DMS153 (cell line): Measurements from ENCODE around the gene ACACB.

Experiments
- DNase-seq: peaks from one replicate; lab custom pipeline; 2025; lab: John Stamatoyannopoulos, UW

Gene ACACB

DNA sequence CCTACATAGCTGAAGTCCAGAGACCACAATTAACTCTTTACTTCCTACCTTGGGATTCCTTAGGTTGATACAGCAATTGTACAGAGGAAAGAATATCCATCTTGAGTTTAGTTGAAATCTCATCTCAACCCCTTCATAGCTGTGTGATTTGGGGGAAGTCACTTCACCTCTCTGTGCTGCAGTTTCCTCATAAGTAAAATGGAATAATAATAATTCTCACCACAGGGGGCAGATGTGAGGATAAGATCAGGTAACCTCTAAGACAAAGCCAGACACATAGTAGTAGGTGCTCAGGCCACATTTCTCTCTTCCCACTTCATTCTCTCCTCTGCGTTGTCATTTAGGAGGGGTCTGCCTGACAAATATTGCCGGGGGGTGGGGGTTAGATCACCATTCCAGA lies 186.0 kb downstream of the ACACB start:
- DNase-seq, result no peak

DNA sequence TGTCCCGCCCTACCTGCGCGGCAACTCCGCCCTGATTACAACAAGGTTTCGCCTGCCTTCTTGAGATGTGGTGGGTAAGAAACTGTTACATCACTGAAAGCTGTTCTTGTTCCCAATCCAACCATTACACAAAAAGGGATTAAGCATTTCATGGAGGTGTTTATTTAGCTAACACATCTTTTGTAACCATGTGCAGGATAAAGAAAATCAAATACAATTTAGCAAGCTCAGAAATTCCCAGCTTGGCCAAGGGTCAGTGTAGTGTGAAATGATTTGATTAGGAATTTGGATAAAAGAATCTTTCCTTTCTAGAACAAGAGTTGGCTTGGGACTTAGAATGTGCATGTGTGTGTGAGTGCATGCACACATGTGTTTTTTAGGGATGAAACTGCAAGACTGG lies 186.4 kb downstream of the ACACB start:
- no peak for DNase-seq

DNA sequence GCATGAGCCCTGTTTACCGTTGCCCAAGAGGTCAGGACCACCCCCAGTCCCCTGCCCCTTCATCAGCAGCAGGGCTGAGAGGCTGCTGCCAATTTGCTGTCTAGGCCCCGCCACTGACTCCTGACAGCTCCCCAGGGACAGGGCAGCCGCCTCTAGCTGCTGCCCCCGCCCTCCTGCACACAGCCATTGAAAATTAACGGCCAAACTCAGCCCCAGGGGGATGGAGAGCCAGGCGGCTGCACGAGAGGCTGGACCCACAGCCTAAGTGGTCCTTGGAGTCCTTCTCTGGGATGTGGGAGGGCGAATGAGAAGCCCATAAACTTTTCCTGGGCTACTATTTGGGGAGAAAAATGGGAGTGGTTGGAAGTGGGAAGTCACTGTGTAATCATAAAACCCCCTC lies 188.1 kb downstream of the ACACB start:
- peak; percentile 59 for DNase-seq

DNA sequence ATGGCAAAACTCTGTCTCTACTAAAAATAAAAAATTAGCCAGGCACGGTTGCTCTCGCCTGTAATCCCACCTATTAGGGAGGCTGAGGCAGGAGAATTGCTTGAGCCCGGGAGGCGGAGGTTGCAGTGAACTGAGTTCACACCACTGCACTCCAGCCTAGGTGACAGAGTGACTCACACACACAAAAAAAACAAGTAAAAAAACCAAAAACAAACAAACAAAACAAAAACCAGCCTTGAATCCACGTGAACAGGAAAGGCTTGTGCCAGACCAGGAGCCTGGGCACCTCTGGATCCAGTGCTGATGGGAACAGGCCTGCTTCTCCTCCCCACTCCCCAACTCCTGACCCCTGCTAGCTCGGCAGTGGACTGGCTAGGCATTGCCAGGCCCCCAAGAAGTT lies 189.2 kb downstream of the ACACB start:
- DNase-seq, result no peak

DNA sequence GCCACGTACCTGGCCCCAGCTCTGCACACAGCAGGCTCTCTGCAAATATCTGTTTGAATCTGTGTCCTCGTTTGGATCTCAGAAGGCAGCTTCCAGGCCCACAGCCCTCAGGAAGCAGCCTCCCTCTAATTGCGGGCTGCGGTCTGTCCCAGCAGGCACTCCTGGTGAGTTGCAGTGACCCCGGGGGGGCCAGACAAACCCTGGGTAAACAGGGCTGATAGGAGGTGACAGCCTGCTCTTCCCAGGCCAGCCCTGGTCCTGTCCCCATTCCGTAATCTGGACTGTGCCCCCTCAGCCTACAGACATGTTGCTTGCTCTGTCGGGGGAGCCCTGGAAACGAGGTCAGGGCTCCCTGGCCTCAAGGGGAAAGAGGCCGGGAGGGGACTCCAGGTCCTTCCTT lies 190.7 kb downstream of the ACACB start:
- DNase-seq, result no peak

DNA sequence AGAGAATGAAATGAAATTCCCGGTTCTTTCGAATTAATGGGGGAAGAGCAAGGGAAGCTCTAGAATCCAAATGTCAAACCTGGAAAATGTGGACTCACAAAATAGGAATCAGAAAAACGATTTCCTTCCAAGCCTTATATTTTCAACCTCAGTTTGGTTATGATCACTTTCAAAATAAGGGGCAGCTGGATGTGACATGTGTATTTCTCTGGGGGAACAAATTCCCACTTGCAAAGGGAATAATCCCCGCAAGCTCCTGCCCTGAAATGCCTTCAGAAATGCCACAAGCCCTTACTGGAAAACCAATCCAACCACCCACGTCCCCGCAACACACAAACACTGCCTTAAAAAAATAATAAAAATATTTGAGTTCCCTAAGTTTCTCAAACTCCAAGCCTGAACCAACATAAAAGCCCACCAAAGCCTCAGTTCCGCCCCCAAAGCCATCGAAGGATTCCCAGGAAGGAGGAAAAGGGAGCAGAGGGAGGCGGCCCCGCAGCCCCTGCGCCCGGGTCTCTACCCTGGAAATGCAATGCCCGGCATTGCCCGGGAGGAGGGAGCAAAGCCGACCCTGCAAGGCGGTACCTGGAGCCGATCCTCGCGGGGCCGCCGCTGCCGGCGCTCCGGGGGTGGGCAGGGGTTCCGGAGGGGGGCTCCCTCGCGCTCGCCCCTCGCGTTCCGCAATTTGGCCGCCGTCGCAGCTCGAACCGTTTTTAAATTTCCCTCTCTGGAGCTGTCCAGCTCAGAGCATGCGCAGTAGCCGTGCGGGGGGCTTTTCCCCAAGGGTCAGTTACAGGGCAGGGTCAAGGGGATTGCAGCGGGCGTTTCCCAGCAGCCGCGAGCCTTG lies 192.4 kb downstream of the ACACB start, which contains the start of gene FOXN4:
FOXN4 (minus strand) TSS at position 751 of the 847 bp plus-strand sequence. CDS start 963 bp downstream, outside the sequence.
- no peak for DNase-seq

DNA sequence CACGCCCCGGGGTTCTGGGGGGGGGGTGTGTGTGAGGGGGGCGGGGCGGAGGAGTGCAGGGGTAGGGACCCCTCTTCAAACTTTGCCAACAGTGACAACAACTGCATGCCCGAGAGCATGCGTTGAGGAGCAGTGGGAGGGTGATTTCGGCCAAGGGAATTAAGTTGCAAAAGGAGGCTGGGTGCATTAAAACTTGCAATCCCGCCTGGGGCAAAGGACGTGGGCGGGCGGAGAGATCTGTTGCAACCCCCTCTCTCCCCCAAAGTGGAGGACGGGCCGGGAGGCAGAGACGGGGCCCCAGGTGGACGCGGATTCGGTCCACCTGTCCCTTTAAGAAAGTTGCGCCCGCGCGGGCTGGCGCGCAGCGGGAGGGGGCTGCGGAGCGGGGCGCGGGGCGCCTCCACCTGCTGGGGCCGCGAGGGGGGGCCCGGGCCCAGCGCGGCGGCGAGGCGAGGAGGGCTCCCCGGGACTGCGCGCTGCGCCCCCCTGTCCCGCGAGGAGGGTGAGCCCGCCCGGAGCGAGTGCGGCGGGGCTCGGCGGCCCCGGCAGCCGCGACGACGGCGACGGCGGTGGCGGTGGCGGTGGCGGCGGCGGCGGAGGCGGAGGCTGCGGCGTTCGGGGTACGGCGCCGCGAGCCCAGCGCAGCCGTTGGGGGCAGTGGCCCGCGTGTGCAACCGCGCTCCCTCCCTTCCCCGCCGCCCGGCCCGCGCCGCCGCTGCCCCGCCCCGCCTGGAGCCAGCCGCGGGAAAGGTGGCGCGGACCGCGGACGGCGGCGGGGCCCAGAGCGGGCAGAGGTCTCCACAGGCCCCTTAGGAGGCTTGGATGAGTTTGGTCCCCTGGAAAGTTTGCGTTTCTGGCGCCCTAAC lies 193.2 kb downstream of the ACACB start:
- no peak for DNase-seq

DNA sequence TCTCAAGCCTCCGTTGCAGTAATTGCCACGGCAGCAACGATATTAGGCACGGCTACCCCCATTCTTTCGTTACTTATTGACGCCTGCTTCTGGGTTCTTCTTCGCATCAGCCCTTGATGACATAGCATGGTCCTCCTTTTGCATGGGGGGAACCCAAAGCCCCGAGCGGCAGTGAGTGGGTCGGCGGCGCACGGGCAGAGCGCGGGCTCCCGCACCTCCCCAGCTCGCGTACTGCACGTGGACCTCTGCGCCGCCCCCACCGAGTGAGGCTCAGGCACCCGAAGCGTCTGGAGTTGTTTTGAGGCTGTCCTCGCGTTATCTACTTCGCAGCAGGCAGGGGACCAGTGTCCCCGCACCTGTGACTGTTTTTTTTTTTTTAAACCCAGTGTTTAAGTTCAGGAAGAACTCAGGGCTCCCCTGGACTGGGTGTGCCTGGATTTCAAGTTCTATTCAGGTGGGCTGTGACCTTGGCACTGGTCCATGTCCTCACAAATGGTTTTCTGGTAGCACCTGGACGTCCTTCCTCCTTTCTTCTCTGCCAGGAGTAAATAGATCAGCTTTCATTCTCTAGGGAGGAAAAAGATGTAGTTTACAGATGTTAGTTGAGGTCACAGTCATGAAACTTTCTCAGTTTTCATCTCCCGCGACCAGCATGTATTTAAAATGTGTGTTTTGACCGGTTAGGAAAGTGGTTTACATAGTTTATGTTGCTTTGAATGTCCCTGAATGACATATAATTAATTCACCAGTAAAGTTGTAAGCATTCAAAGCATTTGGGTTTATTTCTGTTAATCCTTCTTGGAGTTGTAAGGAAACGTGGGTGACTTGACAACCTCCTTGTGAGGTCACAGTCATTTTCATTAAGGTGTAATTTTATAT lies 194.1 kb downstream of the ACACB start:
- peak; percentile 81 for DNase-seq
